Endothelial cell of umbilical vein (primary cell): ENCODE results near the gene CD300LB.

Source experiments
- EZH2 ChIP-seq: IDR thresholded peaks from 2 replicates; pipeline ENCODE4 v1.6.1; 2012; ENCODE audit warnings: borderline replicate concordance, low read depth, mild to moderate bottlenecking, moderate library complexity, low read length, inconsistent platforms; ENCODE audit not compliant: severe bottlenecking
- MYC ChIP-seq: IDR thresholded peaks from one replicate; pipeline ENCODE4 v1.6.1; 2011; ENCODE audit warnings: mild to moderate bottlenecking, low read depth, low read length
- POLR2A ChIP-seq: IDR thresholded peaks from 2 replicates; pipeline ENCODE4 v1.6.1; 2012; ENCODE audit warnings: low read depth, mild to moderate bottlenecking, control low read depth, low read length
- POLR2AphosphoS5 ChIP-seq: IDR thresholded peaks from 2 replicates; pipeline ENCODE4 v1.6.1; 2012; ENCODE audit warnings: low read depth, mild to moderate bottlenecking, control low read depth, low read length, moderate library complexity; ENCODE audit not compliant: insufficient read depth
- TF ChIP-seq, protein P1 (sequence below), 2 donors: IDR thresholded peaks; 1 replicate in 1 of 2; 2 replicates in 1 of 2; pipeline ENCODE4 v1.5.1; 2011; ENCODE audit warnings: low read length in 2 of 2, mild to moderate bottlenecking in 2 of 2, moderate library complexity in 2 of 2, control low read depth in 1 of 2, inconsistent platforms in 1 of 2, low read depth in 1 of 2; ENCODE audit not compliant: insufficient read depth in 1 of 2; ENCODE audit errors: extremely low read depth in 1 of 2

GRCh38 chr17:74499992-74500391, 31.3 kb downstream of the CD300LB start:
- no peak for TF ChIP-seq POLR2AphosphoS5
- TF ChIP-seq POLR2A: no peak
- TF ChIP-seq, protein P1, sequence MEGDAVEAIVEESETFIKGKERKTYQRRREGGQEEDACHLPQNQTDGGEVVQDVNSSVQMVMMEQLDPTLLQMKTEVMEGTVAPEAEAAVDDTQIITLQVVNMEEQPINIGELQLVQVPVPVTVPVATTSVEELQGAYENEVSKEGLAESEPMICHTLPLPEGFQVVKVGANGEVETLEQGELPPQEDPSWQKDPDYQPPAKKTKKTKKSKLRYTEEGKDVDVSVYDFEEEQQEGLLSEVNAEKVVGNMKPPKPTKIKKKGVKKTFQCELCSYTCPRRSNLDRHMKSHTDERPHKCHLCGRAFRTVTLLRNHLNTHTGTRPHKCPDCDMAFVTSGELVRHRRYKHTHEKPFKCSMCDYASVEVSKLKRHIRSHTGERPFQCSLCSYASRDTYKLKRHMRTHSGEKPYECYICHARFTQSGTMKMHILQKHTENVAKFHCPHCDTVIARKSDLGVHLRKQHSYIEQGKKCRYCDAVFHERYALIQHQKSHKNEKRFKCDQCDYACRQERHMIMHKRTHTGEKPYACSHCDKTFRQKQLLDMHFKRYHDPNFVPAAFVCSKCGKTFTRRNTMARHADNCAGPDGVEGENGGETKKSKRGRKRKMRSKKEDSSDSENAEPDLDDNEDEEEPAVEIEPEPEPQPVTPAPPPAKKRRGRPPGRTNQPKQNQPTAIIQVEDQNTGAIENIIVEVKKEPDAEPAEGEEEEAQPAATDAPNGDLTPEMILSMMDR (IDR thresholded peaks at IDR 0.05; ENCODE audit: extremely low read depth in 1 of 2, insufficient read depth in 1 of 2, low read depth in 1 of 2, low read length in 2 of 2): no peak
- TF ChIP-seq EZH2: no peak
- no peak for TF ChIP-seq MYC
